Sigmoid colon (tissue), 7 donors: ENCODE measurements around the gene ZNF335. TPM values are rescaled to one million over a fixed set of nuclear protein-coding genes. Genes with fewer than 3 reads are reported as not detected.

Source experiments
- DNase-seq: peaks from one replicate; pipeline ENCODE4 v3.0.0-alpha.2; 2019
- H3K27ac ChIP-seq, 4 donors: fragments of 200-600 bp; sonication (generic); one replicate each; pipeline ENCODE4 v1.5.1; 2016 to 2019; ENCODE audit warnings: mild to moderate bottlenecking in 1 of 4
- H3K27me3 ChIP-seq, 3 donors: fragments of 200-600 bp; sonication (generic); one replicate each; pipeline ENCODE4 v1.5.1; 2019; ENCODE audit warnings: mild to moderate bottlenecking in 1 of 3
- H3K36me3 ChIP-seq, 4 donors: fragments of 200-600 bp; sonication (generic); one replicate each; pipeline ENCODE4 v1.5.1; 2016 to 2019
- H3K4me1 ChIP-seq, 4 donors: fragments of 200-600 bp; sonication (generic); one replicate each; pipeline ENCODE4 v1.5.1; 2017 to 2019
- H3K4me3 ChIP-seq, 4 donors: fragments of 200-600 bp; sonication (generic); one replicate each; pipeline ENCODE4 v1.5.1; 2017 to 2019; ENCODE audit warnings: mild to moderate bottlenecking in 2 of 4, moderate library complexity in 1 of 4
- H3K9me3 ChIP-seq, 4 donors: fragments of 200-600 bp in 3 of 4; sonication (generic) in 3 of 4; one replicate each; pipeline versions ENCODE4 v1.5.1 to v1.6.1; 2013 to 2019
- EP300 ChIP-seq, 4 donors: sonication (generic); formaldehyde crosslinking; IDR thresholded peaks; one replicate each; pipeline ENCODE4 v1.6.1; 2017; ENCODE audit warnings: antibody characterized with exemption in 4 of 4
- POLR2A ChIP-seq, 2 donors: fragments of 450-650 bp; IDR thresholded peaks; one replicate each; pipeline ENCODE4 v1.6.1; 2016; ENCODE audit warnings: antibody characterized with exemption in 2 of 2, mild to moderate bottlenecking in 2 of 2, moderate library complexity in 2 of 2
- POLR2AphosphoS5 ChIP-seq, 4 donors: sonication (generic); formaldehyde crosslinking; IDR thresholded peaks; one replicate each; pipeline ENCODE4 v1.6.1; 2017; ENCODE audit warnings: antibody characterized with exemption in 4 of 4
- WGBS, 2 donors: extraction: QIAGEN DNeasy Blood & Tissue Kit; methylation state at CpG; one replicate each; pipeline ENCODE4 v1.1.7; 2013; 5-methylcytosine and 5-hydroxymethylcytosine counted together
- intact Hi-C: fragments of 100-400 bp; cut with DNase I; formaldehyde crosslinking; loops from one replicate; pipeline ENCODE4 v1.15.1; 2023
- polyA plus RNA-seq, 3 donors: library from polyadenylated mRNA; stranded (reverse); fragments of 200-250 nt; gene quantifications; one replicate each; pipeline ENCODE4 v1.2.3, GENCODE V29; 2013
- total RNA-seq, 4 donors: library from RNA; depleted of rRNA; stranded (reverse); fragments of >200 nt; gene quantifications; one replicate each; pipeline ENCODE4 v1.1.0, GENCODE V29; 2016
- TF ChIP-seq, protein P1 (sequence below), 4 experiments: fragments of 450-650 bp in 3 of 4; fragments of 200-600 bp in 1 of 4; IDR thresholded peaks; one replicate each; pipeline ENCODE4 v1.5.1; 2016 to 2019; ENCODE audit warnings: antibody characterized with exemption in 4 of 4, mild to moderate bottlenecking in 3 of 4, moderate library complexity in 2 of 4
- donor health status: healthy with polysubstance abuse.
- donor health status: Bipolar disorder and iron deficiency.
- donor health status: healthy.

The ZNF335 gene
- total and polyA plus RNA-seq, 7 donors: 5.4 to 24.4 (median 12.5) TPM

DNA sequence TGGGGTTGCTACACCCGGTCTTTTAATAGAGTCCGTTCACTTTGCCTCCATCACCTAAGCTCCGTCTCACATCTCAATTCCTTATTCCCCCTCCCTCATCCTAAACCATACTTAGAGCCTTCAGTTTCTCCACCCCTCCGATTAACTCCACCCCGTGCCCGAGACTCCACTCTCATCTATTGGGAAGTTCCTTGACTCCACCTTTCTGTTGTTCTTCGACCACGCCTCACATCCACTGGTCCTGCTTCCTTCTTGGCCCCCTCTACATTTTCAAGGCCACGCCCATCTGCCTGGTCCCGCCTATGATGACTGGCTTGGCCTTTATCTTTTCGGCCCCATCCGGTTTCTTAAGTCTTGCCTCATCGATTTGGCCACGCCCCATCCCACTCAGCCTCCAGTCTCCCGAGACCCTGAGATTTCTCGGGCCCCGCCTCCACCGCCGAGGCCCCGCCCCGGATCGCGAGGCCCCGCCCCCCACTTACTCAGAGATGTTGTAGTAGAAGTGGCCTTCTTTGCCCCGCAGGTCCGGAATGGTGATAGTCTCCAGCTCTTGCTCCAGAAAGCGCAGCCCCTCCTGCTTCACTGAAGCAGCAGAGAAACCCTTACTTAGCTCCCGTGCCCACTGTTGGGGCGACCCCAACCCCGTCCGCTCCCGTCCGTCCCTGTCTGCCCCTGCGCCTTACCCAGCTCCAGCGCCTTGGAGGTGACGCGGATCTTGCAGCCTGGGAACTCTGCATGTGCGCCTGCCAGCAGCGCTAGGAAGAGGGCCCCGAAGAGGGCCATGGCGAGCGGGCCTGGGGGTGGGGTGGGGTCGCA lies 61.1 kb downstream of the ZNF335 start:
- Histone ChIP-seq H3K4me3 (peak overlapping the region; percentile 45 to 58 (median 50)), H3K27me3 (no peaks in the 10 kb centered on the region)

DNA sequence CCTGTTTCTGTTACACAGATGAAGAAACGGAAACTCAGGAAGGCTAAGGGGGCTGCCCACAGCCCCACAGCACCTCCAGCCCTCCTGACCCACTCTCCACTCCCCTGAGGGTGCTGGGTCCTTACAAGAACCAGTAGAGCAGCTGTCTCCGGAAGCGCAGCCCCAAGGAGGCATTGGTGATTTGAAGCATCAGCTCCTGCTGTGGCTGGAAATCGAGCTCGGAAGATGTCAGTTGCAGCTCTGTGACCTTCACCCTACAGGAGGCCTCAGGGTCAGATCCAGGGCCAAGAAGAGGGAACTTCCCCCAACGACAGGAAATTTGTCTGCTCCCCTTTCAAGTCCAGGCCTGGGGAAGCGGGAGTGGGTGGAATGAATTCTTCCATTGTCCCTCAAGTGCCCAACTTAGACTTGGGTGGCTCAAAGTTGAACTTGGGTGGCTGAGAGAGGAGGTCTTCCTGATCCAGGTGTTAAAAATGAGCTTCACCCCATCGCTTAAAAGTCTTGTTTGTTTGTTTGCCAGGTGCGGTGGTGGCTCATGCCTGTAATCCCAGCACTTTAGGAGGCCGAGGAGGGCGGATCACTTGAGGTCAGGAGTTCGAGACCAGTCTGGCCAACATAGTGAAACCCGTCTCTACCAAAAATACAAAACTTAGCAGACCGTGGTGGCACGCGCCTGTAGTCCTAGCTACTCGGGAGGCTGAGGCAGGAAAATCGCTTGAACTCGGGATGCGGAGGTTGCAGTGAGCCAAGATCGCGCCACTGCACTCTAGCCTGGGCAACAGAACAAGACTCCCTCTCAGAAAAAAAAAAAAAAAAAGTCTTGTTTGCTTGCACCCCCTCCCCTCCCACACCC lies 62.0 kb downstream of the ZNF335 start:
- H3K27me3 ChIP-seq: no peaks in the 10 kb centered on the region
- H3K36me3 ChIP-seq: peaks cover 0 to 12% (median 3%) of the 10 kb centered on the region in 4 donors
- WGBS, 2 donors: 80 to 82% methylated on average over 22 of the region's 22 CpGs
- no peak for DNase-seq
- peak overlapping the region in 2 of 4 donors; percentile 54 to 58 for H3K4me3 ChIP-seq
- peaks cover 0 to 20% (median 19%) of the 10 kb centered on the region in 4 donors for H3K4me1 ChIP-seq
- TF ChIP-seq EP300 (IDR thresholded peaks at IDR 0.05) (no peak), POLR2AphosphoS5 (IDR thresholded peaks at IDR 0.05) (no peak), POLR2A (IDR thresholded peaks at IDR 0.05) (no peak)
- TF ChIP-seq, protein P1, sequence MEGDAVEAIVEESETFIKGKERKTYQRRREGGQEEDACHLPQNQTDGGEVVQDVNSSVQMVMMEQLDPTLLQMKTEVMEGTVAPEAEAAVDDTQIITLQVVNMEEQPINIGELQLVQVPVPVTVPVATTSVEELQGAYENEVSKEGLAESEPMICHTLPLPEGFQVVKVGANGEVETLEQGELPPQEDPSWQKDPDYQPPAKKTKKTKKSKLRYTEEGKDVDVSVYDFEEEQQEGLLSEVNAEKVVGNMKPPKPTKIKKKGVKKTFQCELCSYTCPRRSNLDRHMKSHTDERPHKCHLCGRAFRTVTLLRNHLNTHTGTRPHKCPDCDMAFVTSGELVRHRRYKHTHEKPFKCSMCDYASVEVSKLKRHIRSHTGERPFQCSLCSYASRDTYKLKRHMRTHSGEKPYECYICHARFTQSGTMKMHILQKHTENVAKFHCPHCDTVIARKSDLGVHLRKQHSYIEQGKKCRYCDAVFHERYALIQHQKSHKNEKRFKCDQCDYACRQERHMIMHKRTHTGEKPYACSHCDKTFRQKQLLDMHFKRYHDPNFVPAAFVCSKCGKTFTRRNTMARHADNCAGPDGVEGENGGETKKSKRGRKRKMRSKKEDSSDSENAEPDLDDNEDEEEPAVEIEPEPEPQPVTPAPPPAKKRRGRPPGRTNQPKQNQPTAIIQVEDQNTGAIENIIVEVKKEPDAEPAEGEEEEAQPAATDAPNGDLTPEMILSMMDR (IDR thresholded peaks at IDR 0.05): no peak
- intact Hi-C loops: loop anchor here (1.0 kb wide), 1 partner anchor 19 kb away; the partner anchor contains the start of genes CTSA and NEURL2
- H3K27ac ChIP-seq: peak overlapping the region; percentile 40 to 92 (median 66)
- no peaks in the 10 kb centered on the region for H3K9me3 ChIP-seq

More for the DNA sequence above, 61.1 kb downstream of the ZNF335 start:
- Histone ChIP-seq H3K36me3 (peaks cover 0 to 6% (median 2%) of the 10 kb centered on the region in 4 donors), H3K27ac (peak overlapping the region; percentile 82 to 92 (median 84)), H3K9me3 (no peaks in the 10 kb centered on the region), H3K4me1 (peaks cover 0 to 20% (median 19%) of the 10 kb centered on the region in 4 donors)
- 3% methylated on average over 43 of the region's 43 CpGs for WGBS, 2 donors
- peak; percentile 100 for DNase-seq
- TF ChIP-seq POLR2AphosphoS5 (IDR thresholded peaks at IDR 0.05): peak; percentile 85 to 96 (median 91)
- TF ChIP-seq POLR2A (IDR thresholded peaks at IDR 0.05): peak; percentile 65 to 67
- TF ChIP-seq, protein P1 (IDR thresholded peaks at IDR 0.05): no peak
- intact Hi-C loops: loop anchor here (1.0 kb wide), 2 partner anchors 20 to 22 kb away; partner anchors contain the start of genes CTSA and NEURL2

DNA sequence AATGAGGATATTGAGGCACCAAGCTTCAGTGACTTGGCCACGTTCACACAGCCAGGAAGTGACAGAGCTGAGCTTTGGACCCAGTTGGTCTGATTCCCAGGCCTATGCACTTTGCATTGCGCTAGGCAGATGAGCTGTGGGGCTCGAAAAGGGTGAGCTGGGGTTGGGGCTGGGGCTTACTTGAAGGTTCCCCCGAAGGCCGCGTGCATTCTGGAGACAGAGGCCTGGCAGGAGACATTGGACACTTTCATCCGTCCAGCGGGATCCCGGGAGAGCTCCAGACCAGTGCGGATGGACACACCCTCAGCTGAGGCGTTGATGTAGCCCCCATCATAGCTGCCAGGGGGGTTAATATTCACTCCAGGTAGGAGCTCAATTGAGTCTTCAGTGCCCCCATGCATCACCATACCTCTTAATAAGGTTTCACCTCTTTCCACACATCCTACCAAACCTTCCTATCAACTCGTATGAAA lies 62.6 kb downstream of the ZNF335 start:
- H3K27ac ChIP-seq: peak overlapping the region in 2 of 4 donors; percentile 46 to 92
- H3K4me3 ChIP-seq: no peak overlapping the region
- H3K4me1 ChIP-seq: peaks cover 0 to 20% (median 19%) of the 10 kb centered on the region in 4 donors
- no peaks in the 10 kb centered on the region for H3K27me3 ChIP-seq
- peaks cover 0 to 19% (median 6%) of the 10 kb centered on the region in 4 donors for H3K36me3 ChIP-seq
- no peak for DNase-seq
- no peak for TF ChIP-seq POLR2AphosphoS5 (IDR thresholded peaks at IDR 0.05)
- TF ChIP-seq, protein P1 (IDR thresholded peaks at IDR 0.05): no peak
- no peak for TF ChIP-seq EP300 (IDR thresholded peaks at IDR 0.05)
- no peak for TF ChIP-seq POLR2A (IDR thresholded peaks at IDR 0.05)
- H3K9me3 ChIP-seq: no peaks in the 10 kb centered on the region
- intact Hi-C loops: no loop called here
- 75 to 88% methylated on average over 12 of the region's 12 CpGs for WGBS, 2 donors

DNA sequence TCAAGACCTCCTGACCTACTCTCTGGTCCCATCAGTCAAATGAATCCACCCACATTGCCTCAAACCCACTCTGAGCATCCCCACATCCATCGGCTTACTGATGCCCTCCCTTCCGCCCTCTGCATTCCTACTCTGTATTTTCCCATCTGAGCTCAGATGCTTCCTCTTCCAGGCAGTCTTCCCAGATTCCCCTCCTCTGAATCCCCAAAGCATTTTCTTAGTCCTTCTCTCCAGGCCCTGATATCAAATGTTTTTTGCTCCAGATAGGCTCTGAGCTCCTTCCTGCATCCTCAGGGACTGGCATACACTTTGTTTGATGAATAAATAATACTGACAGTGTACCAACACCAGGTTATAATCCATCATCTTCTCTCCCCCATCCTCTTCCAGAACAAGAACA lies 63.9 kb downstream of the ZNF335 start:
- H3K4me3 ChIP-seq: no peak overlapping the region
- peaks cover 0 to 22% (median 6%) of the 10 kb centered on the region in 4 donors for H3K36me3 ChIP-seq
- H3K27ac ChIP-seq: no peak overlapping the region
- H3K4me1 ChIP-seq: peaks cover 0 to 20% (median 19%) of the 10 kb centered on the region in 4 donors
- no peak for DNase-seq
- no peaks in the 10 kb centered on the region for H3K9me3 ChIP-seq
- no peaks in the 10 kb centered on the region for H3K27me3 ChIP-seq
- intact Hi-C loops: no loop called here
- 92 to 94% methylated on average over 2 of the region's 2 CpGs for WGBS, 2 donors
- TF ChIP-seq, protein P1 (IDR thresholded peaks at IDR 0.05): no peak
- no peak for TF ChIP-seq POLR2AphosphoS5 (IDR thresholded peaks at IDR 0.05)
